ENCODE data around the gene C2orf81.
"Not testable (repeated sequence)": the region's sequence is repeated elsewhere in the genome, so short reads cannot be mapped to it uniquely, and the experiment has no call there.

Gene C2orf81

DNA sequence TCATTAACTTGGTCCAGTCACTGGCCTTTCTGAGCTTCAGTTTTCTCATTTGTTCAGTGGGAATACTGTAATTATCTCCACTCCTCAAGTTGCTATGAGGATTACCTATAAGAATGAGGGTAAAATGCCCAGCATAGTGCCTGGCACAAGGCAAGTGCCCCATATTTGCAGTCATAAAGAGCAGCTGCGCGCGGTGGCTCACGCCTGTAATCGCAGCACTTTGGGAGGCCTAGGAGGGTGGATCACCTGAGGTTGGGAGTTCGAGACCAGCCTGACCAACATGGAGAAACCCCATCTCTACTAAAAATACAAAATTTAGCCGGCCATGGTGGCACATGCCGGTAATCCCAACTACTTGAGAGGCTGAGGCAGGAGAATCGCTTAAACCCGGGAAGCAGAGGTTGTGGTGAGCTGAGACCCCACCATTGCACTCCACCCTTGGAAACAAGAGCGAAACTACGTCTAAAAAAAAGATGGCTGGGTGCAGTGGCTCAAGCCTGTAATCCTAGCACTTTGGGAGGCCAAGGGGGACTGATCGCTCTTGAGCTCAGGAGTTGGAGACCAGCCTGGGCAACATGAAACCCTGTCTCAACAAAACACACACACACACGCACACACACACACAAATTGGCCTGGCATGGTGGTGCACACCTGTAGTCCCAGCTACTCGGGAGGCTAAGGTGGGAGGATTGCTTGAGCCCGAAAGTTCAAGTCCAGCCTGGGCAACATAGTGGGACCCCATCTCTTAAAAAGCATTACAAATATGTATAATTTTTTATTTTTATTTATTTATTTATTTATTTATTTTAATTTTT, 21.3 kb upstream of the C2orf81 start:
- not testable (repeated sequence) for DNase-seq (ENCODE audit: low spot score)

DNA sequence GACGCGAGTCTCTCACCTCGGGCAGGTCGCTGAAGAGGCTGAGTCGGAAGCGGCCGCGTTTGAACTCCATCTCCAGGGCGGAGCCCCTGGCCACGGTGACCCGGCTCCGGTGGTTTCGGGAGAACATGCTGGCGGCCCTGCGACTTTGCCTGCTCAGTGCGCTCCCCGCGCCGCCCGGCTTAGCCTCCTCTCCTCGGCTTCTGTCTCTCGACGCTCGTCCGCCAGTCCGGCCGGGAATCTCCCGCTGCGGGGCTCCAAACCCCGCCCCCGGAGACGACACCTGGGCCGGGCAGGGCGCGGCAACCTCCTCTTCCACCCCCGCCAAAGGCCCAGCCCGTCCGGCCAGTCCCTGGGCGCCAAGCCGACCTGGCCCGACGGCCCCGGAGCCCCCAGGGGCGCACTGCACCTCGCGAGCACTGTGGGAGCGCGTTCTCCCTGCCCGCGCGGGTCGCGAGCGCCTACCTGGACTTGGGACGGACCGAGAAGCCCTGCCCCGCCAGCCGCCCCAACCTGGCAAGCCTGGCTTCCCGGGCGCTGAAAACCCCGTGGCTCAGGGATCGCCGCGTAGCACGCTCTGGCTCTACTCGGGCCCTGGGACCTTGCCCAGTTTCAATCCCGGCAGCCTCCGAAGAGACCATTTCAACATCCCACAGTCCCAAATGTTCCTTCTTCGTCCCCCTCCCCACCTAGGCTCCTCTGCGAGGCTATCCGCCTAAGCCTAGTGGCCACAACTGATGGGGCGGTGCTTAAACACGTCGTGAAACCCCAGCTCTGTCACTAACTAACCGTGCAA, 20.5 kb upstream of the C2orf81 start, which contains the start of gene RTKN:
TSS of gene RTKN (minus strand) at position 248 of the 793 bp plus-strand sequence. CDS start at position 127, 121 bp downstream.
- no peak for DNase-seq (ENCODE audit: low spot score)

DNA sequence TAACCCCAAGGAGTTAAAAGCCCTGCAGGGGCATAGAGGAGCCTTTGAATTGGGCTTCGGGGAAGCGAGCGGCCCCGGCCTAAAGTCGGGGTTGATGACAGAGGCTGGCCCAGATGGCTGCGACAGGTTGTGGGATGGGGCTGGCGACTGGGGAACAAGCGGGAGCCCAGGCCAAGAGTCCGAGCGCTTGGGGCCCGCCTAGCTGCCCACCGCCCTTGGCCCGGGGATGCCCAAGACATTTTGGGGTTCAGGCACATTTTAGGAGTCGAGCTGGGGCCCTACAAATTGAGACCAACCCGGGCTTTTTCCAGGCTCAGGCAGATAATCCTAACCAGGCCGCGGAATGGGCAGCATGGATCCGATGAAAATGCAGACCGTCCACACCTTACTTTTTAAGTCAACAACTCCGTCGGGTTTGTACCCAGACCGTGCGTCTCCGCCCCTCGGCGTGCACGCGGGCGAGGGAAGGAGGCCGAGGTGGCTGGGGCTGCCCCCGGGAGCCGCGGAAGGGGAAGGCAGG, 19.8 kb upstream of the C2orf81 start:
- no peak for DNase-seq (ENCODE audit: low spot score)

DNA sequence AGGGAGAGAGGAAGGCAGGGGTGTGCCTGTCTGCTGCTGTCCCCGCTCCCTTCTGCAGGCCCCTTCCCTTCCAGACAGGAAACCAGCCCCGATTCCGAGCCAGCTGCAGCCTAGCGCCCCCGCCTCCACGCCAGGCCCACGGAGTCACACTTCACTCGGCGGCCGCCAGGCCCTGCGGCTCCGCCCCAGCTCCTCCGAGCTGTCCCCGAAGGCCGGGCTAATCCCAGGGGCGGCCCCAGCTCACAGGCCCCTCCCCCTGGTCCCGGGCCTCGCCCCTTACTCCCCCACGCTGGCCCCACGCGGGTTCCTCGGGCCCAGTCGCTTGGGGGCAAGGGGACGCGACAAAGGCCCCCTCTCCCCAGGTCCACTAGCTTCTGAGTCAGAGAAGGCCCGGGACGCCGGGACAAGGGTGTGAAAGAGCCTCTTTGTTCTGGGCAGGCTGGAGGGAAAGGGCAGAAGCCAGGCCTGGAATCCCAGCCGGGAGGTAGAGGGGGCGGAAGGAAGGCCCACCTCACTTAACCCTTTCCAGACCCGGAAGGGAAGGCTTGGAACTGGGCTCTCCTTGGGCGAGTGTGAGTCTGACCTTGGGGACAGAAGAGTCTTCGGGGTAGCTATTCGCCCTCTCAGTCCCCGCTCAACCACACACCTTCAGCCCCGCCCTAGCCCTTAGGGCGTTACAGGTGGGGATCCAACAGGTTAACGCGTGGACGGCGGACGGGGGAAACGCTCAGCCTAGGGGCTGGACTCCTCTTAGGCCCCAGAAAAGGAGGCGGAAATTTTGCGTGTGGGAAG, 19.2 kb upstream of the C2orf81 start:
- peak; percentile 100 for DNase-seq (ENCODE audit: low spot score)

DNA sequence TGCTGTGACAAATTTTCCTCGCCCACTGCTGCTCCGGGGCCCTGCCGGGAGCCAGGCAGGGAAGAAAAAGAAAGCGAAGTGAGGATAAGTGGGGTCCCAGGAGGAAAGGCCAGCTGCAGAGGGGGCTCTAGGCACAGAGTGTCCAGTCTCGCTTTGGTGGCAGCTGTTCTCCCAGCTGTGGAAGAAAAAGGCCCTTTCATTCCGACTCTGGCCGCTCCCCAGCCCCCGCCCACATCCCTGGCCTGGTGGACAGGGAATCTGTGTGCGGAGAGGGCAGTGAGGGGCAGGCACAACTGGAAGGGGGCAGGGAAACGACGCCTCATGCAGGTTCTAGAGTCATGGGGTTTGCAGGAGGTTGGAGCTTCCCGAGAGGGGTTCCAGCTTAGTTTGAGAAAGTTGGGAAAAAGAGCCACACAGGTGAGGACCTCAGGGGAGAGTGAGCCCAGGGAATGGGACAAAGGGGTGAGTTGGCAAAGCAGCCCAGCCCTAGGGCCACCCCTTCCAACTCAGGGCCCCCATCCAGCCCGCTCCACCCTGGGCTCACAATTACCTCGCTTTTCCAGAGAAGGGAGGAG, 18.5 kb upstream of the C2orf81 start:
- DNase-seq (ENCODE audit: low spot score), result peak; percentile 96

DNA sequence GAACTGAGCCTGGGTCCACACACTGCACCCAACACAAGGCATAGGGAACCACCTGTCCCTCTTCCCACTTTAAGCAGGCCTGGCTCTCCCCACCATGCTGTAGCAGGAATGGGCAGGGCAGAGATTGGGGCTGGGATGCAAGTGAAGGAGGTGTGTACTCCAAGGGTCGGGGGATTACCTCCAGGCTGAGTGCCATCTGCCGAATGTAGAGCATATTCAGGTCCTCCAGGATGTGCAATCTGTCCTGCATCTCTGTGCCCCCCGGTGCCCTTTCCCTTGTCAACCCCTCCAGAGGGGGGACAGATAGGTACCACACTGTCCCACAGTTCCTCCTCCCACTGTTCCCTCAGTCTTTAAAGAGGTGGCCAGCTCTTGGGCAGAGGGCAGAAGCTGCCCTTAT, 18.0 kb upstream of the C2orf81 start:
- DNase-seq (ENCODE audit: low spot score), result no peak

DNA sequence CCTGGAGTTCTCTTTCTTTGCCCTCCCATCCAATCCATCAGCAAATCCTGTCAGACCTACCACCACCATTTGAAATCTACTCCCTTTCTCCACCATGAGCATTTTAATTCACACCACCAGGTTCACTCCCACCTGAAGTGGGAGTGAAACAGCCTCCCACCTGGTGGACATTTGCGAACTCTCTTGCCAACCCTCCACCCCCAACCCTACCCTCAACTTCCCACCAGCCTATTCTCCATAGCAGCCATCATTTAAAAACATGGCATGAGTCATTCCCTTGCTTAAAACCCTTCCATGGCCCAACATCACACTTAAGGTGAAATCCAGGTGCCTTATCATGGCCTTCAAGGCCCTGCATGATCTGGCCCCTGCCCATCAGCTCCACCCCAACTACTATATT, 16.8 kb upstream of the C2orf81 start:
- DNase-seq (ENCODE audit: low spot score), result no peak

DNA sequence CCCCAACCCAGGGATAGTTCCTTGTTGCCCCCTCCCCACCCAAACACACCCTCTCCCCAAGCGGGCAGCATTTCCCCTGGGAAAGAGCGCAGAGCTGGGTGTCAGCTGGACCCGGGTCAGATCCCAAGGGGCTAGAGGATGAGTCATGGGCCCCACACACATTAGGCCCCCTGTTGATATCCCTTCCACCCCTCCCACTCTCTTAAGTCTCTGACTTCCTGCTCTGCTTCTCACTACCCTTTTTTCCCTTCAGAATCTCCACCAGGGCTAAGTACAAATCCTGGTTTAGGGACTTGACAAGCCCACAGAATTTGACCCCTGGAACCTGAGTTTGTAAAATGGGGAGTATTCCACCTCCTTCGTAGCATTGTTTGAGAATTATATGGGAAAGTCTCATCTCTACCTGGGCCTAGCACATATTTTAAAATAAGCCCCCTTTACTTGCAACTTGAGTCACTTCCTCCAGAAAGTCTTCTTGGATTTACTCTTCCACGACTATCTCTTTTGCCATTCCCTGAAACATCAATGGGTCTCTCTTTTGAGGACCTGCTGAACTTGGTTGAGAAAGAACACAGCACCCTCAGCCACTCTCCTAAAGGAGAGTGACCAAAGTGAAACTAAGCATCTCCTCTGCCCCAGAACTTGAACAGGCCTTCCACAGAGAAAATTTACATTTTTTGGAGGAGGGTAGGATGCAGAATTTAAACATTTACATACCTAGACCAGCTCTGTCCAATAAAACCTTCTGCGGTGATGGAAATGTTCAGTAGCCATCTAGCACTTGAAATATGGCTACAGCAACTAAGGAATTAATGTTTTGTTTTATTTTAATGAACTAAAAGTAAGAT, 15.7 kb upstream of the C2orf81 start:
- peak; percentile 49 for DNase-seq (ENCODE audit: low spot score)

DNA sequence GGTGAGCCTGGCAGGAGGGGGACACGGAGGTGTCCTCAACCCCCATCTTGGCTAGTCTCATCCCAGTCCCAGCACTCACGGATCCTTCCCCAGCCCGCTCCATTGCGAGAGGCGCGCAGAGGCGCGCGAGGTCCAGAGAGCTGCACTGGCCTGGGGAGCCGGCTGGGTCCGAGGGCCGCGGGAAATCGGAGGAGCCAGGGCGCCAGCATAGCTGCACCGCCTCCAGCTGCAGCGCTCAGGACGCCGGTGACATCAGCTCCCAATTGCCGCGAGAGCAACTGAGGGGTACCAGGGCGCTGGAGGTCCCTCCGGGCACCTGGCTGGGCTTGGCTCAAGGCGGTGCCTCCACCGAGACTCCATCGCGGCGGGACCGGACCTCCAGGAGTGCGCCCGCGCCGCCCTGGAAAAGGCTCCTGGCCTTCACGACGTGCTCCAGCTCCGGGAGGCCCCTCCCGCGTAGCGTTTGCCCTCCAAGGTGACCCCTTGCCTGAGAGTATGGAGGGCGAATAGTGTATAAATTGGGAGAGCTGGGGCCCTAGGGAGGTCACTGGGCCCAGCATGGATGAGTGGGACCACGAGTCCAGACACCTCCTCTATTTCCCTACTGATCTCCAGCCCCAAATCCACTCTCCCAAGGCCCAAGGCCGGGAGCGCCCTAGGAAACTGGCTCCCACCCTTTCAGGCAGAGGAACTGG, 14.8 kb upstream of the C2orf81 start:
- DNase-seq (ENCODE audit: low spot score), result no peak

DNA sequence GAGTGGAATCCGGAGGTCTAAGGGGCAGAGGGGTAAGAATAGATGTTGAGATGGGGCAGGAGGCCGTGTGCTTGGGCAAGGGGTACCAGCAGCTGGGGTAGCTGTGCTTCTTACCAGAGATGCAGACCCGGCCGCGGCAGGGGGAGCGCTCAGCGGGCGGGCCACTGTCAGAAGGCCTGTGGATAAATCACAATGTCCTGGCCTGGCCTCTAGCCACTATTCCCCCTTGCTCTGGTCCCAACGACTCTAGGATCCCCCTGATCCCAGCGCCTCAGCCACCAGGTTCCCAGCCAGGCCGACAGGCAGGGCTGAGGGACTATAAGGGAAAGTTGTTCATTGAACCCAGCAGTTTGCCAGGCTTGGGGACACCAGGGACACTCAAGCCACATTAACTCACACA, 9.1 kb upstream of the C2orf81 start:
- no peak for DNase-seq (ENCODE audit: low spot score)

DNA sequence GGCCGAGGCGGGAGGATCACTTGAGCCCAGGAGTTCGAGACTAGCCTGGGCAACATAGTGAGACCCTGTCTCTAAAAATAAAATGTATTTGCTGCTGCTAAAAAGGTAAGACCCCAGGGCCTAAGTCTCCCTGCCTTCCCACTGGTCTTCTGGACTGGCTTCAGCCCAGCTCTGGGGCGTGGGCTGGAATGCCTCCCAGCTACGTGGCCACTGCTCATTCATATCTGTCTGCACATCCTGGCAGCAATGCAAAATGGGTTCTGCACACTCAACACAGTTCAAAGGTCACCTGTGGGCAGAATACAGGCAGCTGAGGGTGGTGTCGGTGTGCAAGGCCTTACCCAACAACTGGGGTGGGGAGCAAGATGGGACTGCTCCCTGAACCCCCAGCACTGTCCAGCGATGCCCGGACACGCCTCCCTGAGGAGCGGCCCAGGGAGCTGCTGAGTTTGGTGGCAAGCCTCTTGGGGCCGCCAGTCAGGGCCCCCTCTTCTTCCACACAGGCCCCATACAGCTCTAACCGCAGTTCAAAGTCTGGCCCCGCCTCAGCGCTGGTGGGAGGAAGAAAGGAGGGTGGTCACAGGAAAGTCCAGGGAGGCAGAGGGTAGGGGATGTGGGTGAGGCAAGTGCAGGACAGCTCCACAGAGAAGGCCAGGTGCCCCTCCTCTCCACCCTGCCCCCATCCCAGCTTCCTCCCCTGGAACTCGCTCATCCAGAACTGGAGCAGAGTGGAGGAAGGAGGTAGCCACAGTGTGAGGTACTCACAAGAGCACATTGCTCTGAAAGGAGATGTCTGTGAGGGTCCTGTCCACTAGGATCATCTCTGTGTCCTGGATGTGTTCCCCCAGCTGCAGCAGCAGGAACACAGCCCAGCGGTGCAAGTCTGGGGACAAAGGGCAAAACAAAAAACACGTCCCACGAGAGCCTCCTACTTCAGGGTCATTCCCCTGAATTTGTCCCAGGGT, 8.3 kb upstream of the C2orf81 start:
- no peak for DNase-seq (ENCODE audit: low spot score)

DNA sequence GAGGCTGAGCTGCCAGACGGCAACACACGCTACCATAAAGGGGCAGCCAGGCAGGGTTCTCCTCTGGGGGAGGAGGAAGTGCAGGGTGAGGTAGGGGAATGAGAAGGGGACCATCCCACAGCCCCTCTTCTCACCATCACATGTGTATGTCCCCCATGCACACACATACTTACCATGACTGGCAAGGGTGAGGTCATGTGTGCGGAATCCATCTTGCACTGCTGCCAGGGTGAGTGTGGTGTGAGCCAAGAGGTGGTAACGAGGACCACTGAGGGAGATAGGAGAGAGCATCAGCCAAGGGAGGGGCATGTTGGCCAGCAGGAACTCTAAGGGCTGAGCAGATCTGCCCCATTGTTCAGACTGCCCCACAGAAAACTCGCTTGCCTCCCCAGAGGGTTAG, 7.3 kb upstream of the C2orf81 start:
- no peak for DNase-seq (ENCODE audit: low spot score)

DNA sequence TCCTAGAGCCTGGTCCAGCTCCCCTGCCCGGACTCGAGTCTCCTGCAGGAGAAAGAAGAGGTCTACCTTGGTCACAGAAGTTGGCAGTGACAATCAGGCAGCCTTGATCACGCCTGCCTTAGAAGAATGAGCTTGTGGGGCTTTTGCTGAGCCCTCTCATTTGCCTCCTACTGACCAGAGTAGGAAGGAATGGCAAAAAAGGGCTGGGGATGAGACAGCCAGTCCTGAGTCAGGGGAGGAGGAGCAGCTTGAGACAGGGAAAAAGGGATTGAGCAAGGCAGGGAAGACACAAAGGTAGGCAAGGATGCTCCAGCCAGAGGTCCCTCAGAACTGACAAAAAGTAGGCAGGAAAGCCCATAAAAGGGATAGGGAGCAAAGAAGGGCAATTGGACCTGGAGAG, 6.1 kb upstream of the C2orf81 start:
- DNase-seq (ENCODE audit: low spot score), result no peak

DNA sequence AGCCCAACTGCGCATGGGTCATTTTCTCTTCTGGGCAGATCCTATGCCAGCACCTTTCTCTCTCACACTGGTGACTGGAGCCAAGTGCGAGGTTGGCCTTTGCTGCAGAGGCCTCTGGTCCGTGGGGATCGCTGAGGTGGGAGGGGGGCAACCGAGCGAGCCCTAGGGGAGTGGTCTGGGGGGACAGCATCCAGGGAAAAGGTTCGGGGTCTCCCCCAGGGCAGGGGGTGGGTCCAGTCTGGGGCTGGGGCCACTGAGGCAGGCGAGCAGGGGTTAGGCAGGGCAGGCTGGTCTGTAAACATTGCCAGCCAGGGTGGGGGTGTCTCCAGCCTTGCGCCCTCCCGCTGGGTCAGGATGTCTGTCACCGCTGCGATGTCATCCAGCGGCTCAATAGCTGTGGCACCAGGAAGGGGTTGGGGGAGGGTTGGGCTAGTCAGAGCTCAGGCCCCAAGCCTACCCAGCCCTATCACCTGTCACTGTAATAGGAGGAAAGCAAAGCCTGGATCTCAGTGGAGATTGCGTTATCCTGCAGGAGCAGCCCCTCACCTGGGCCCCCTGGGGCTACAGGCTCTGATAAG, 4.9 kb upstream of the C2orf81 start:
- no peak for DNase-seq (ENCODE audit: low spot score)

DNA sequence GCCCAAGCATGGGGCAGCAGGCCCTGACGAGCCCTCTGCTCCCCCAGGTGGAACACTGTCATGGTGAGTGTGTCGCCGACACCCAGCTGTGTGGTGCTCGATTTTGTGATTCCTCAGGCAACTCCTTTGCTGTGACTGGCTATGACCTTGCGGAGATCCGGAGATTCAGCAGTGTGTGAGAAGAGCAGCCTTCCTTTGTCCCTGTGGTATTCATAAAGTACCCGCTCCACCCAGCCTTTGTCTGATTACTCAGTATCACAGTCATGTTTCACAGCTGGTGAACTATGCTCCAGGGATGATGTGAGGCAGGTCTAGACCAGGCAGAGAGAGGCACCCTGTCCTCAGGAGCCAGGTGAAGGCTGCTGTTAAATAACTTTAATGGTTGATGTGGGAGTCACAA, 4.1 kb upstream of the C2orf81 start:
- DNase-seq (ENCODE audit: low spot score), result no peak

DNA sequence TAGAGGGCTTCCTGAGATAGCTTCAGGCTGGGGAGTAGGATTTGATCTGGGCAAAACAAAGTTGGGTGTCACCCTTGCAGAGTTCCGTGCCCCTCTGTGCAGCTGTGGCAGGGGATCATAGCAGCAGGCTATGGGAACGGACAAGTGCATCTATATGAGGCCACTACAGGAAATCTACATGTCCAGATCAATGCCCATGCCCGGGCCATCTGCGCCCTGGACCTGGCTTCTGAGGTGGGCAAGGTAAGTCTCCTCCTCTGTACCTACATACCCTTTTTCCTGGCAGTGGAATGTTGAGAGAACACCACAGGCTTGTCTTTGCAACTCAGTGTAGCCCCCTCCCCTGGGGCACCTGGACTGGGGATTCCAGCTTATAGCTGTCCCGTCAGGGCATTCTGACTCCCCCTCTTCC, 3.6 kb upstream of the C2orf81 start:
- no peak for DNase-seq (ENCODE audit: low spot score)

DNA sequence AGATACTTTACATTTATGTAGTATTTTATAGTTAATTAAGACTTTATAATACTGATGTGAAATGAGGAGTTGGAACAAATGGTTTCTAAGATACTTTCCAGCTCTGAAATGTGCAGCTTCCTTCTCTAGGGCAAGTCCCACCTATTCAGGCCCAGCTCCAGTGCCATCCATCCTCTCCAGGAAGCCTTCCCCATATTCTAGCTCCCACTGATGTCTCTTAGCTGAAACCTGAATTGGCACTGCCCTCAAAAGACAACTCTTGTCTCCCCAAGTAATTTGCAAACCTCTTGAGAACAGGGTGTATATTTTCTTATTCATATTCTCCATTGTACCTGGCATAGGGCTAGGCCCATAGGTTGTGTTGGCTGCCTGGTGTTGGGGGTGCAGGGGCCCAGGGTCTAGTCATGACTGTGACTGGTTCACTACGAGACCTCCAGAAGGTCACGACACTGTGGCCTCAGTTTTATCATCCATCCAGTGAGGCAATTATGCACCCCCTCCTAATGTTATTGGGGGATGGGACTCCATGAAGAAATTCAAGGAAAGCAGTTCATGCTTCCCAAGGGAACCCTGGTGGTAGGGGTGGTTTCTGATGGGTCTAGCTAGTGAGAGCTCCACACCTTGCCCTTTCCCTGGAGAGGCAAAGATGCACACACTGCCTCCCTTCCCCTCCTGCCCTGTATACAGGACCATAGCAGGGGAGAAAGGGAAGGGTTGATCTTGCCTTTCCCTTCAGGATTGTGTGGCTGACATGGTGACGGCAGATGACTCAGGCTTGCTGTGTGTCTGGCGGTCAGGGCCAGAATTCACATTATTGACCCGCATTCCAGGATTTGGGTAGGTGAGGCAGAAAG, 2.9 kb upstream of the C2orf81 start:
- no peak for DNase-seq (ENCODE audit: low spot score)
